ENCODE measurements around the gene UBE2V1. TPM values are rescaled to one million over a fixed set of nuclear protein-coding genes. Genes with fewer than 3 reads are reported as not detected.

The UBE2V1 gene
- polyA plus RNA-seq, 3 donors, result 62.2 to 95.5 (median 71.1) TPM

- Mint-ChIP-seq H3K4me1 (peaks cover 30% of the 10 kb centered on the region), H3K4me3 (peak overlapping the region in 1 of 2 donors; percentile 6), H3K36me3 (no peaks in the 10 kb centered on the region), H3K27me3 (ENCODE audit: low read depth in 3 of 3) (peaks cover 0 to 11% (median 0%) of the 10 kb centered on the region in 3 donors), H3K9me3 (no peaks in the 10 kb centered on the region), H3K27ac (peak overlapping the region in 6 of 7 donors; percentile 53 to 90 (median 67))
- Histone ChIP-seq H3K9me3 (replicated peaks in 1 of 2; ENCODE audit: control insufficient read depth in 1 of 2, insufficient read depth in 1 of 2, low read length in 2 of 2) (no peaks in the 10 kb centered on the region), H4K20me1 (ENCODE audit: insufficient read depth, low read length) (no peaks in the 10 kb centered on the region), H3K79me2 (ENCODE audit: insufficient read depth, low read length) (no peaks in the 10 kb centered on the region), H3K4me2 (replicated peaks; ENCODE audit: extremely low read depth, low read length, poor library complexity, severe bottlenecking) (peak overlapping the region; percentile 6), H3K4me3 (replicated peaks in 1 of 3; ENCODE audit: low read depth in 2 of 3, low read length in 3 of 3) (no peak overlapping the region), H3K27ac (ENCODE audit: low read depth in 1 of 2, low read length in 2 of 2) (no peak overlapping the region), H3K9ac (ENCODE audit: insufficient read depth, low read length, poor library complexity, severe bottlenecking) (no peak overlapping the region), H3K36me3 (replicated peaks in 1 of 2; ENCODE audit: control insufficient read depth in 1 of 2, insufficient read depth in 2 of 2, low read length in 2 of 2) (no peaks in the 10 kb centered on the region), H2AFZ (ENCODE audit: insufficient read depth, low read depth, low read length, poor library complexity, severe bottlenecking) (no peak overlapping the region), H3K27me3 (ENCODE audit: control insufficient read depth in 2 of 2, insufficient read depth in 2 of 2, low read length in 2 of 2) (no peaks in the 10 kb centered on the region), H3K4me1 (ENCODE audit: control insufficient read depth in 1 of 2, insufficient read depth in 2 of 2, low read length in 2 of 2) (peaks cover 30 to 34% of the 10 kb centered on the region in 2 donors)
- no peak for TF ChIP-seq CTCF (IDR thresholded peaks at IDR 0.05)
- intact Hi-C loops (cut with micrococcal nuclease), result no loop called here
- 0% methylated on average over 2 of the region's 20 CpGs for WGBS (ENCODE audit: insufficient coverage)
- DNase-seq, result no peak
Observed at GRCh38 chr20:50052550-50053361, 60.2 kb downstream of the UBE2V1 start.

- intact Hi-C loops (cut with micrococcal nuclease), result no loop called here
- no peak overlapping the region for H3K4me2 ChIP-seq (replicated peaks; ENCODE audit: extremely low read depth, low read length, poor library complexity, severe bottlenecking)
- H3K9me3 Mint-ChIP-seq, result no peaks in the 10 kb centered on the region
- H4K20me1 ChIP-seq (ENCODE audit: insufficient read depth, low read length), result no peaks in the 10 kb centered on the region
- H3K9me3 ChIP-seq (replicated peaks in 1 of 2; ENCODE audit: control insufficient read depth in 1 of 2, insufficient read depth in 1 of 2, low read length in 2 of 2), result no peaks in the 10 kb centered on the region
- H3K4me1 Mint-ChIP-seq, result peaks cover 46% of the 10 kb centered on the region
- peak overlapping the region in 1 of 7 donors; percentile 36 for H3K27ac Mint-ChIP-seq
- H3K4me1 ChIP-seq (ENCODE audit: control insufficient read depth in 1 of 2, insufficient read depth in 2 of 2, low read length in 2 of 2), result peaks cover 46 to 51% of the 10 kb centered on the region in 2 donors
- no peak overlapping the region for H3K4me3 Mint-ChIP-seq
- H3K27me3 Mint-ChIP-seq (ENCODE audit: low read depth in 3 of 3), result peaks cover 0 to 8% (median 0%) of the 10 kb centered on the region in 3 donors
- 97% methylated on average over 9 of the region's 11 CpGs for WGBS (ENCODE audit: insufficient coverage)
- no peaks in the 10 kb centered on the region for H3K79me2 ChIP-seq (ENCODE audit: insufficient read depth, low read length)
- H3K27ac ChIP-seq (ENCODE audit: low read depth in 1 of 2, low read length in 2 of 2), result no peak overlapping the region
- DNase-seq, result no peak
- H3K9ac ChIP-seq (ENCODE audit: insufficient read depth, low read length, poor library complexity, severe bottlenecking), result no peak overlapping the region
- H3K4me3 ChIP-seq (replicated peaks in 1 of 3; ENCODE audit: low read depth in 2 of 3, low read length in 3 of 3), result no peak overlapping the region
- TF ChIP-seq CTCF (IDR thresholded peaks at IDR 0.05), result no peak
- H2AFZ ChIP-seq (ENCODE audit: insufficient read depth, low read depth, low read length, poor library complexity, severe bottlenecking), result no peak overlapping the region
- H3K36me3 ChIP-seq (replicated peaks in 1 of 2; ENCODE audit: control insufficient read depth in 1 of 2, insufficient read depth in 2 of 2, low read length in 2 of 2), result no peaks in the 10 kb centered on the region
- no peaks in the 10 kb centered on the region for H3K36me3 Mint-ChIP-seq
- no peaks in the 10 kb centered on the region for H3K27me3 ChIP-seq (ENCODE audit: control insufficient read depth in 2 of 2, insufficient read depth in 2 of 2, low read length in 2 of 2)
Observed at GRCh38 chr20:50050660-50051308, 62.2 kb downstream of the UBE2V1 start.
